AG04449 (cell line): ENCODE data around the gene RNF187.

Source experiments
- CTCF ChIA-PET: fragments of 350-600 bp; formaldehyde crosslinking; extraction: SDS; loops from one replicate; lab custom pipeline; 2021; ENCODE audit warnings: antibody characterized with exemption; lab: Yijun Ruan, JAX
- POLR2A ChIA-PET: fragments of 400-600, 350-600 bp; formaldehyde crosslinking; extraction: SDS; loops from one replicate; lab custom pipeline; 2020; ENCODE audit warnings: antibody characterized with exemption, inconsistent platforms; lab: Yijun Ruan, JAX
- DNase-seq: peaks from one replicate; pipeline ENCODE4 v3.0.0-alpha.2; 2010; ENCODE audit warnings: low read depth, low spot score
- H3K4me3 ChIP-seq: 2 replicates; pipeline ENCODE4 v1.5.1; 2011; ENCODE audit warnings: low read depth, mild to moderate bottlenecking, control low read depth, low read length
- CTCF ChIP-seq: IDR thresholded peaks from one replicate; pipeline ENCODE4 v1.5.1; 2011; ENCODE audit warnings: mild to moderate bottlenecking, moderate library complexity, low read length, control low read depth, inconsistent platforms; ENCODE audit not compliant: insufficient read depth; ENCODE audit errors: missing control alignments

The RNF187 gene

GRCh38 chr1:228530951-228531731 lies 44.0 kb downstream of the RNF187 start:
- ChIA-PET CTCF (no interaction called here), POLR2A (no interaction called here)
- no peak for DNase-seq
- H3K4me3 ChIP-seq = no peak overlapping the region
- no peak for TF ChIP-seq CTCF

DNA sequence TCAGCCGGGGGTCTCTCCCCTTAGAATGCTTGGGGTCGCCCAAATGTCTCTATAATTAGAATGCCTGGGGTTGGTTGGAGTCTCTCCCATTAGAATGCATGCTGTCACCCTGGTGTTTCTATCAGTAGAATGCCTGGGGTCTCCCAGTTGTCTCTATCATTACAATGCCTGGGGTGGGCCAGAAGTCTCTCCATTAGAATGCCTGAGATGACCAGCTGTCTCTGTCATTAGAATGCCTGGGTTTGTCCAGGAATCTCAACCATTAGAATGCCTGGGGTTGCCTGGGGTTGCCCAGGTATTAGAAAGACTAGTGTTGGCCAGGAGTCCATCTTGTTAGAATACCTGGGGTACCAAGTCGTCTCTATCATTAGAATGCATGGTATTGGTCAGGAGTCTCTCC lies 51.6 kb downstream of the RNF187 start:
- TF ChIP-seq CTCF = no peak
- no peak for DNase-seq
- ChIA-PET CTCF (no interaction called here), POLR2A (no interaction called here)
- no peak overlapping the region for H3K4me3 ChIP-seq

- TF ChIP-seq CTCF = no peak
- POLR2A ChIA-PET = no interaction called here
- H3K4me3 ChIP-seq = no peak overlapping the region
- CTCF ChIA-PET = no interaction called here
- DNase-seq = no peak
These were observed 53.2 kb downstream of the RNF187 start for GRCh38 chr1:228540161-228540917.

- H3K4me3 ChIP-seq = no peak overlapping the region
- ChIA-PET POLR2A (no interaction called here), CTCF (no interaction called here)
- no peak for TF ChIP-seq CTCF
- no peak for DNase-seq
These were observed 54.5 kb downstream of the RNF187 start for GRCh38 chr1:228541725-228542124.

DNA sequence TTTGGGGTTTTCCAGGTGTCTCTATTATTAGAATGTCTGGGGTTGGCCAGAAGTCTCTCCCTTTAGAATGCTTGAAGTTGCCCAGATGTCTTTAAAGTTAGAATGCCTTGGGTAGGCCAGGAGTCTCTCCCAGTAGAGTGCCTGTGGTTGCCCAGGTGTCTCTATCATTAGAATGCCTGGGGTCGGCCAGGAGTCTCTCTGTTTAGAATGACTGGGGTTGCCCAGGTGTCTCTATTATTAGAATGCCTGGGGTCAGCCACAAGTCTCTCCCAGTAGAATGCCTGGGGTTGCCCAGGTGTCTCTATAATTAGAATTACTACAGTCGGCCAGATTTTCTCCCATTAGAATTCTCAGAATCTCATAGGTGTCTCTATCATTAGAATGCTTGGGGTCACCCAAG lies 55.2 kb downstream of the RNF187 start:
- no peak for DNase-seq
- POLR2A ChIA-PET = no interaction called here
- TF ChIP-seq CTCF = no peak
- CTCF ChIA-PET = no interaction called here
- no peak overlapping the region for H3K4me3 ChIP-seq

DNA sequence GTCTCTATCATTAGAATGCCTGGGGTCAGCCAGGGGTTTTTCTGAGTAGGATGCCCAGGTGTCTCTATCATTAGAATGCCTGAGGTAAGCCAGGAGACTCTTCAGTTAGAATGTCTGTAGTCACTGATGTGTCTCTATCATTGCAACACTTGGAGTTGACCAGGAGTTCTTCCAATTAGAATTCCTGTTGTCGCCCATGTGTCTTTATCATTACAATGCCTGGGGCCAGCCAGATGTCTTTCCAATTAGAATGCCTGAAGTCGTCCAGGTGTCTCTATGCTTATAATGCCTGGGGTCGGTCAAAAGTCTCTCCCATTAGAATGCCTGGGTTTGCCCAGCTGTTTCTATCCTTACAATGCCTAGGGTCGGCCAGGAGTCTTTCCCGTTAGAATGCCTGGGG lies 55.8 kb downstream of the RNF187 start:
- no peak for TF ChIP-seq CTCF
- no peak for DNase-seq
- H3K4me3 ChIP-seq = no peak overlapping the region
- POLR2A ChIA-PET = no interaction called here
- CTCF ChIA-PET = no interaction called here
